Measurements from ENCODE around the gene SETD6.
"Not testable (repeated sequence)": the region's sequence is repeated elsewhere in the genome, so short reads cannot be mapped to it uniquely, and the experiment has no call there.

Gene SETD6

GRCh38 chr16:58530179-58530578 is 14.9 kb downstream of the SETD6 start:
- no peak for TF ChIP-seq POLR2A (IDR thresholded peaks at IDR 0.05; ENCODE audit: low read depth, low read length)
- DNase-seq (ENCODE audit: insufficient read length, low spot score) (no peak), FAIRE-seq (no peak)

DNA sequence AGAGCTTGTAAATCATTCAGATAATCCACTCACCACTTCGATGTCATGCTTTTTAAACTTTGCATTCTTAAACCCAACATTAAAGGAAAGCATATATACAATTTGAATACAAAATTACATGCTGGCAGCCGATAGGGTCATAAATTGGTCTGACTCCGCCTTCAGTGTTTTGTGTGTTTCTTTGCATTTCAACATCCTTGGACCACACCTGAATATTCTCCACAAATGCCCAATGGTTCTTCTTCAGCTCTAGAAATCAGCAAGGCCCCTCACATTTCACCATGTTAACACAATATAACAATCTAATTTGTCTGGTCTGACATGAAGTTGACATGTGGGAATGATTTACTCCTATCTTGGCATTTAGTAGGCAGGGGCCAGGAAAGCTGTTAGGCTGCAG is 17.1 kb downstream of the SETD6 start:
- DNase-seq (ENCODE audit: insufficient read length, low spot score) (no peak), FAIRE-seq (no peak)
- no peak for TF ChIP-seq POLR2A (IDR thresholded peaks at IDR 0.05; ENCODE audit: low read depth, low read length)

DNA sequence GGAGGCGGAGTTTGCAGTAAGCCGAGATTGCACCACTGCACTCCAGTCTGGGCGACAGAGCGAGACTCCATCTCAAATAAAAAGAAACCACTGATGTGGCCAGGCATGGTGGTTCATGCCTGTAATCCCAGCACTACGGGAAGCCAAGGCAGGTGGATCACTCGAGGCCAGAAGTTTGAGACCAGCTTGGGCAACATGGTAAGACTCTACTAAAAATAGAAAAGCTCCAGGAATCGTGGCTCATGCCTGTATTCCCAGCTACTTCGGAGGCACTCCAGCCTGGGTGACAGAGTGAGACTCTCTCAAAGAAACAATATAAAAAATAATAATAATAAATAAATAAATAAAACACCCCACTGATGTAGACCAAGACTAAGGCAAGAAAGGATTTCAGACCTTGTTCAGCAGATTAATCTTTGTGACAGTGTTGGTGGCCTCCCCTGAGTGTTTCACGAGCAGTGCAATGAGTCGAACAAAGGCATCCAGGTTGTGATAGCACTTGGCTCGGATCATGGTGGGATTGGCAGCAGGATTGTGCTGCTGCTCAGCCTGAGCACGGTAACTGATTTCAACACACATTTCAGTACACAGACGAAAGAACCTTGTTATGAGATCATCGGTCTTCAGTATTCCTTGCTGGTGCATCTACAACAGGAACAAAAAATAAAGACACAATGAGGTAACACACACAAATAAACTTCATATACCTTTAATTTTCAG is 18.6 kb downstream of the SETD6 start:
- DNase-seq (ENCODE audit: insufficient read length, low spot score) = no peak
- no peak for FAIRE-seq
- no peak for TF ChIP-seq POLR2A (IDR thresholded peaks at IDR 0.05; ENCODE audit: low read depth, low read length)

- FAIRE-seq (no peak), DNase-seq (ENCODE audit: insufficient read length, low spot score) (no peak)
- TF ChIP-seq POLR2A (IDR thresholded peaks at IDR 0.05; ENCODE audit: low read depth, low read length) = no peak
Measured at GRCh38 chr16:58535100-58535499, 19.8 kb downstream of the SETD6 start.

DNA sequence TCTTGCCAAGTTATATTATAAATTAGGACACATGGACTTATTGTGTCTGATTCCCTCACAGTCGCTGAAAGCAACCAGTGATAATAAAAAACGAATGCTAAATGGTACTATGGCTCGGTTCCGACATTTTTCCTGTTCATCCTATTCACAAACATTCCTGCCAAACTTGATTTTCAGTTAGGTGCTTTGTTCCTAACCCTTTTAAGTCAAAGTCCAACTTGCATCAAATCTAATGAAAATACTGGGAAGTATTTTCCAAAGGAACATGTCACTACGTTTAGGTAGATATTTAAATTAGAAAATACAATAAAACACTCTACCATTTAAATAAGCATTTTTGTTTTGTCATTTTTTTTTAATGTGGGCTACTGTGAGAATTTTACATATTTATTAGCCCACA is 21.0 kb downstream of the SETD6 start:
- DNase-seq (ENCODE audit: insufficient read length, low spot score) = no peak
- FAIRE-seq = no peak
- TF ChIP-seq POLR2A (IDR thresholded peaks at IDR 0.05; ENCODE audit: low read depth, low read length) = no peak

GRCh38 chr16:58537124-58537906 is 22.0 kb downstream of the SETD6 start:
- FAIRE-seq (no peak), DNase-seq (ENCODE audit: insufficient read length, low spot score) (no peak)
- TF ChIP-seq POLR2A (IDR thresholded peaks at IDR 0.05; ENCODE audit: low read depth, low read length) = no peak

GRCh38 chr16:58541711-58542110 is 26.4 kb downstream of the SETD6 start:
- DNase-seq (ENCODE audit: insufficient read length, low spot score) (no peak), FAIRE-seq (no peak)
- no peak for TF ChIP-seq POLR2A (IDR thresholded peaks at IDR 0.05; ENCODE audit: low read depth, low read length)

GRCh38 chr16:58542291-58542690 is 27.0 kb downstream of the SETD6 start:
- DNase-seq (ENCODE audit: insufficient read length, low spot score) (no peak), FAIRE-seq (no peak)
- TF ChIP-seq POLR2A (IDR thresholded peaks at IDR 0.05; ENCODE audit: low read depth, low read length) = no peak

GRCh38 chr16:58543685-58544084 is 28.4 kb downstream of the SETD6 start:
- FAIRE-seq (peak; percentile 52), DNase-seq (ENCODE audit: insufficient read length, low spot score) (no peak)
- TF ChIP-seq POLR2A (IDR thresholded peaks at IDR 0.05; ENCODE audit: low read depth, low read length) = no peak

DNA sequence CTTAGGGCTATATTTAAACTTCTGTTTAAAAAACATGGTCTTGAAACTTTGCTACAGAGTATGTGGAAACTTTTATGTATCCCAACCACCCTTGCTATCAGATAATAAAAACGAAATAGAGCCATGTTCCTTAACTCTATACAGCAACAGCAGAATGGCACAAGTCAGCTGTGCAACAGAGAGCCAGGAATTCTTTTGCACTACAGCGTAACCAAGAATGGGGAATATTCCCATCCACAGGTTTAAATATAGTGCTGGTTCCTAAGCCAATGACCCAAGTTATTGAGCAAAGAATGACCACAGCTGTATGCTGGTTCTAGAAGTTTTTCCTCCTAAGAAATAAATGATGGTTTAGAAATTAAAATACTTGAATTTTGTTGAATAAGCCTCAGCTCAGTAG is 33.1 kb downstream of the SETD6 start:
- TF ChIP-seq POLR2A (IDR thresholded peaks at IDR 0.05; ENCODE audit: low read depth, low read length) = no peak
- no peak for DNase-seq (ENCODE audit: insufficient read length, low spot score)
- FAIRE-seq = no peak

DNA sequence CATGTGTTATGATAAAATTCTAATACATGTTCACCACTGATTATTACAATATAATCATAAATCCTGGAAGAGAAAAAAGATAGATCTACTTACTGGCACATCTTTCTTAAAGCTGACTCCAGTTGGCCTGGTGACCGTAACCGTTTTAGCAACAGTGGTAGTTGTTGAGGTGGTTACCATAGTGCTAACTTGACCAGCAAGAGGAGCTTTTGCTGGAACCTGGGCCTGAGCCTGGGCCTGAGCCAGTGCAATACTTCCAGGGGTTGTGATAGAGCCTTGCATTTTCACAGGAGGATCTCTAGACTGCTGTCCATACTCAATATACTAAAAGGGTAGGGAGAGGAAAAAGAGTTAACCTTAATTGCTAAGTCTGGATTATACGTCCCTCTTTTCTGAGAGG is 36.2 kb downstream of the SETD6 start:
- no peak for DNase-seq (ENCODE audit: insufficient read length, low spot score)
- FAIRE-seq = no peak
- TF ChIP-seq POLR2A (IDR thresholded peaks at IDR 0.05; ENCODE audit: low read depth, low read length) = no peak

- DNase-seq (ENCODE audit: insufficient read length, low spot score) (no peak), FAIRE-seq (peak; percentile 67)
- TF ChIP-seq POLR2A (IDR thresholded peaks at IDR 0.05; ENCODE audit: low read depth, low read length) = no peak
Measured at GRCh38 chr16:58556678-58557077, 41.4 kb downstream of the SETD6 start.

DNA sequence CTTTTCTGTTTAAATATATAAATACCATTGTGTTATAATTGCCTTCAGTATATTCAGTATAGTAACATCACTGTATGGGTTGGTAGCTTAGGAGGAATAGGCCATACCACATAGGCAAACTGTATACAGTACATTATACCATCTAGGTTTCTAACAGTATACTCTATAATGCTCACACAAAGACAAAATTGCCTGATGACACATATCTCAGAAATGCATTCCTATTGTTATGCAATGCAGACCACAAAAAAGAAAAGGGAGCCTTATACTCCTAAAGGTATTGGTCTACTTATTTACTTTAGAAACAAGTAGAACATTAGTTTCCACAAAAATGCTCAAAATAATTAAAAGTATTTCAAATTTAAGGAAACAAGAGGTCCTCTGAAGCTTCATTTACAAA is 47.9 kb downstream of the SETD6 start:
- no peak for TF ChIP-seq POLR2A (IDR thresholded peaks at IDR 0.05; ENCODE audit: low read depth, low read length)
- no peak for DNase-seq (ENCODE audit: insufficient read length, low spot score)
- FAIRE-seq = no peak

- no peak for TF ChIP-seq POLR2A (IDR thresholded peaks at IDR 0.05; ENCODE audit: low read depth, low read length)
- DNase-seq (ENCODE audit: insufficient read length, low spot score) = no peak
- FAIRE-seq = no peak
Measured at GRCh38 chr16:58563775-58564174, 48.5 kb downstream of the SETD6 start.

GRCh38 chr16:58565697-58566096 is 50.4 kb downstream of the SETD6 start:
- not testable (repeated sequence) for FAIRE-seq

More at GRCh38 chr16:58565697-58566096, 50.4 kb downstream of the SETD6 start:
- not testable (repeated sequence) for DNase-seq (ENCODE audit: insufficient read length, low spot score)
